Measurements from ENCODE around the gene MDH1.

MDH1 gene

GRCh38 chr2:63632382-63632781 is 43.6 kb downstream of the MDH1 start:
- no peak for DNase-seq (ENCODE audit: low read depth, low spot score)

GRCh38 chr2:63639344-63639743 is 50.6 kb downstream of the MDH1 start:
- DNase-seq (ENCODE audit: low read depth, low spot score) = no peak

DNA sequence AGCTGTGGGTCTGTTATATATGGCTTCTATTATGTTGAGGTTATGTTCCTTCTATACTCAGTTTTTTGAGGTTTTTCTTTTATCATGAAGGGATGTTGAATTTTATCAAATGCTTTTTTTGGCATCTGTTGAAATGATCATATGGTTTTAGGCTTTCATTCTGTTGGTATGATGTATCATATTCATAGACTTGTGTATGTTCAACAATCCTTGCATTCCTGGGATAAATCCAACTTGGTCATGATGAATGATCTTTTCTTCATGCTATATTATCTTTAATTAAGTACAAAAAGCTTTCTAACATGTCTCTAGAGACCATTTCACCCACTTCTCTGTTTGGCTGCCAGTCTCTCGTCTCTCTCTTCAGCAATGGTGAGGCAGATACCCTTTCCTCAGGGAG is 54.2 kb downstream of the MDH1 start:
- DNase-seq (ENCODE audit: low read depth, low spot score) = no peak

DNA sequence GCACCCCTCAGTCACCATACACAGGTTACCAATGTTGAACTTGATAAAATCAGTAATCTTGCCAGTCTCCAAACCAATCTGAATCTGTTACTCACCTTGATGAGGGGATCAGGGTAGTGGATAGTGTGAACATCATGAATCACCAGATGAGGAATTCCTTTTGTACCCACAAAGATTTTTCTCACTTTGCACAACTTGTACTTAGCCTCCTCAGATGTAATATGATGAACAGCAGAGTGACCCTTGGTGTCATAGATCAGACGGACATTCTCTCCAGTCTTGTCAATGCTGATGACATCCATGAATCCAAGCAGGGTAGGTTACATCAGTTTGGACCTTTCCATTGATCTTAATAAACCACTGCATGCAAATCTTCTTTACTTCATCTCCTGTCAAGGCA is 54.7 kb downstream of the MDH1 start:
- no peak for DNase-seq (ENCODE audit: low read depth, low spot score)

DNA sequence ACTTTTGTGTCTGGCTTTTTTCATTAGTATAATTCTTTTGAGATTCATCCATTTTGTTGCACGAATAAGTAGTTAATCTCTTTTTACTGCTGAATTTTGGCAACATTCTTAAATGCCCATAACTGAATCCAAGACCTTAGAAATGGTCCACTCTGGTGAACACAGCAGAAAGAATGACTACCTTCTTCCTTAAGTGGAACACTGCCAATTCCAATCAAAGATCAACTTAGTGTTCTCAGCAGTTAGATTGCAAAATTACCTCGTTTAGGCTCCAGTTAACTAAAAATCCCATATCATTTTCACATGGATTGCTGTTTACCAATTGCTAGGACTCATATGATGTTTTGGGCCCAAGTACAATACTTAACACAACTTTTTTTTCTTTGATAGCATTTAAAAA is 59.9 kb downstream of the MDH1 start:
- no peak for DNase-seq (ENCODE audit: low read depth, low spot score)

DNA sequence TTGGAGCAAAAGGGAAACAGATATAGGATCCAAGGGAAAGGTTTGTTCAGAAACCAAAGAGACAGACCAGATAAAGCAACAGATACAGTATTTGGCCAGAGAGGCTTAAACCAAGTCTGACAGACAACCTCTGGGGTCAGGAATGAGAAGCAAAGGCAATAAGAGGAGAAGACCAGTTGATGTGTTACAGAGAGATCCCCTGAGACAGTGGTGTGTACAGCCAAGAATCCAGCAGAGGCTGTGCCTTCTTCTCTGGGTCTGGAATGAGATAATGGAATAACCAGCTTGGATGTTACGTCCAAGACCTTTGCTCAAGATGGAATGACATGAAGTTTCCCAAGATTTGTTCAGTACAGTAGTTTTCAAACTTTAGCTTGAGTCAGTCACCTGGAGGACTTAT is 61.1 kb downstream of the MDH1 start:
- DNase-seq (ENCODE audit: low read depth, low spot score) = no peak

- no peak for DNase-seq (ENCODE audit: low read depth, low spot score)
Observed at GRCh38 chr2:63650756-63651155, 62.0 kb downstream of the MDH1 start.

- DNase-seq (ENCODE audit: low read depth, low spot score) = no peak
Observed at GRCh38 chr2:63651356-63651755, 62.6 kb downstream of the MDH1 start.

GRCh38 chr2:63651861-63652651 is 63.3 kb downstream of the MDH1 start:
- no peak for DNase-seq (ENCODE audit: low read depth, low spot score)

DNA sequence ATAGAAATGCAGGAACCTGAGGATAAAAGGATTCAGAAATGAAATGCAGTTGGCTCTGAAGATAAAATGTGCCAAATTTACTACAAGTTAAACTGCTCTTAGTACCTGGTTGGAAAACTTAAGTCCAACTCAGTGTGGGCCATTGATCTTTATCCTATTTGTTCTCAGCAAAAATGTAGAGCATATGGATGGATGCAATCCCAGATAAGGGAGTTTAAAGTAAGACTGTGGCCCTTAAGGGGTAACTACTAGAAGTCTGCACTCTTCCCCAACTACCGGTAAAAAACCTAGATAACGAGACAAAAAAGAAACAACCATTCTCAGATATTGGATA is 63.9 kb downstream of the MDH1 start:
- no peak for DNase-seq (ENCODE audit: low read depth, low spot score)

- no peak for DNase-seq (ENCODE audit: low read depth, low spot score)
Observed at GRCh38 chr2:63654959-63655358, 66.2 kb downstream of the MDH1 start.

Measured in brain pericyte (primary cell).